Measurements from ENCODE around the gene CYP2W1.

DNA sequence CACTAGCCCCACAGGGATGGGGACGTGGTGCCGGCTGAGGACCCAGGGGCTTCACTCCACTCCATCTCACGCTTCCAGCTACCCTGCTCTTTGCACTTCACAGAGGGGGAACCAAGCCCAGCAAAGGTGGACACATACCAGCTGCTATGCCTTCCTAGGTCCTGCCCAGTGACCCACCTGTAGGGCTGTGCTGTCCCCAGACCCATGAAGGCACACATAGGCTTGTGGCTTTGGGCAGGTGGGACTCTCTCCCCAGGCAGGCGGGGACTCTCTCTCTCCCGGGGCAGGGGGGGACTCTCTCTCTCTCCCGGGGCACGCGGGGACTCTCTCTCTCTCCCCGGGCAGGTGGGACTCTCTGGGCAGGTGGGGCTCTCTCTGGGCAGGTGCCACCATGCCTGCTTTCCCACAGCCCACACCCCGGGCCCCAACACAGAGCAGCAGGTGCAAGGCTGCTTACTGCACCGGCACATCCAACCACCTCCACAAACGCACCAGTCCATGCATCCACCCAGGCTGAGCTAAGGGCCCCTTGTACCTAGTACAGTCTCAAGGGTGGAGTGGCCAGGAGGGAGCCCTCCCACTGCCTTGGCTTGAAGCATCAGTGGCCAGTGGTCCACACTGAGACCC, 47.6 kb downstream of the CYP2W1 start:
- TF ChIP-seq, protein P1, sequence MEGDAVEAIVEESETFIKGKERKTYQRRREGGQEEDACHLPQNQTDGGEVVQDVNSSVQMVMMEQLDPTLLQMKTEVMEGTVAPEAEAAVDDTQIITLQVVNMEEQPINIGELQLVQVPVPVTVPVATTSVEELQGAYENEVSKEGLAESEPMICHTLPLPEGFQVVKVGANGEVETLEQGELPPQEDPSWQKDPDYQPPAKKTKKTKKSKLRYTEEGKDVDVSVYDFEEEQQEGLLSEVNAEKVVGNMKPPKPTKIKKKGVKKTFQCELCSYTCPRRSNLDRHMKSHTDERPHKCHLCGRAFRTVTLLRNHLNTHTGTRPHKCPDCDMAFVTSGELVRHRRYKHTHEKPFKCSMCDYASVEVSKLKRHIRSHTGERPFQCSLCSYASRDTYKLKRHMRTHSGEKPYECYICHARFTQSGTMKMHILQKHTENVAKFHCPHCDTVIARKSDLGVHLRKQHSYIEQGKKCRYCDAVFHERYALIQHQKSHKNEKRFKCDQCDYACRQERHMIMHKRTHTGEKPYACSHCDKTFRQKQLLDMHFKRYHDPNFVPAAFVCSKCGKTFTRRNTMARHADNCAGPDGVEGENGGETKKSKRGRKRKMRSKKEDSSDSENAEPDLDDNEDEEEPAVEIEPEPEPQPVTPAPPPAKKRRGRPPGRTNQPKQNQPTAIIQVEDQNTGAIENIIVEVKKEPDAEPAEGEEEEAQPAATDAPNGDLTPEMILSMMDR (IDR thresholded peaks at IDR 0.05), result no peak
- TF ChIP-seq EZH2phosphoT487 (IDR thresholded peaks at IDR 0.05), result no peak
